Hepatocyte (in vitro differentiated cells): ENCODE results near the gene CASTOR1.

ENCODE experiments used
- CTCF ChIP-seq: fragments of 200-600 bp; sonication (generic); IDR thresholded peaks from 2 replicates; pipeline ENCODE4 v1.5.1; 2016; ENCODE audit warnings: antibody characterized with exemption, mild to moderate bottlenecking; ENCODE audit not compliant: poor library complexity
- EZH2 ChIP-seq: fragments of 200-600 bp; sonication (generic); IDR thresholded peaks from 2 replicates; pipeline ENCODE4 v1.6.1; 2016; ENCODE audit warnings: antibody characterized with exemption, mild to moderate bottlenecking, borderline replicate concordance
- EZH2phosphoT487 ChIP-seq: fragments of 200-600 bp; sonication (generic); IDR thresholded peaks from one replicate; pipeline ENCODE4 v1.6.1; 2018; ENCODE audit warnings: antibody characterized with exemption, mild to moderate bottlenecking, low read depth, moderate library complexity; ENCODE audit not compliant: unreplicated experiment, severe bottlenecking

GRCh38 chr22:30243661-30244060, 45.6 kb downstream of the CASTOR1 start:
- TF ChIP-seq EZH2 (no peak), CTCF (no peak), EZH2phosphoT487 (no peak)
